DND-41 (cell line): ENCODE results near the gene TMEM150C.

Source experiments
- CTCF ChIP-seq: IDR thresholded peaks from 2 replicates; pipeline ENCODE4 v1.5.1; 2012; ENCODE audit warnings: borderline replicate concordance, low read length, moderate library complexity, mild to moderate bottlenecking; ENCODE audit not compliant: poor library complexity, severe bottlenecking; ENCODE audit errors: extremely low read depth
- EZH2 ChIP-seq: IDR thresholded peaks from 3 replicates; pipeline ENCODE4 v1.6.1; 2012; ENCODE audit warnings: borderline replicate concordance, low read depth, mild to moderate bottlenecking, moderate library complexity, low read length, inconsistent platforms; ENCODE audit not compliant: severe bottlenecking

- TF ChIP-seq EZH2, result no peak
- no peak for TF ChIP-seq CTCF
Measured at GRCh38 chr4:82604522-82604921, 42.7 kb upstream of the TMEM150C start.
